ENCODE measurements around the gene RBM38.

- TF ChIP-seq POLR2A (IDR thresholded peaks at IDR 0.05) (no peak), CTCF (IDR thresholded peaks at IDR 0.05) (no peak)
Observed at GRCh38 chr20:57455386-57455785, 64.2 kb downstream of the RBM38 start.
